ENCODE data around the gene MAT2B.
"Not testable (repeated sequence)": the region's sequence is repeated elsewhere in the genome, so short reads cannot be mapped to it uniquely, and the experiment has no call there.

The MAT2B gene

GRCh38 chr5:163533223-163533622, 27.8 kb downstream of the MAT2B start:
- no peak overlapping the region for H3K4me3 ChIP-seq (ENCODE audit: low read depth, low read length)
- no peak for DNase-seq (ENCODE audit: low read depth)
- TF ChIP-seq CTCF (conservative IDR thresholded peaks at IDR 0.05; ENCODE audit: low read depth, low read length), result no peak

- DNase-seq (ENCODE audit: low read depth), result no peak
- H3K4me3 ChIP-seq (ENCODE audit: low read depth, low read length), result no peak overlapping the region
- TF ChIP-seq CTCF (conservative IDR thresholded peaks at IDR 0.05; ENCODE audit: low read depth, low read length), result no peak
Measured at GRCh38 chr5:163534492-163535094, 29.2 kb downstream of the MAT2B start.

GRCh38 chr5:163535290-163535689, 29.9 kb downstream of the MAT2B start:
- TF ChIP-seq CTCF (conservative IDR thresholded peaks at IDR 0.05; ENCODE audit: low read depth, low read length), result no peak
- no peak overlapping the region for H3K4me3 ChIP-seq (ENCODE audit: low read depth, low read length)
- DNase-seq (ENCODE audit: low read depth), result no peak

- H3K4me3 ChIP-seq (ENCODE audit: low read depth, low read length); DNase-seq (ENCODE audit: low read depth): not testable (repeated sequence)
Measured at GRCh38 chr5:163536442-163536841, 31.0 kb downstream of the MAT2B start.

- no peak for DNase-seq (ENCODE audit: low read depth)
- no peak overlapping the region for H3K4me3 ChIP-seq (ENCODE audit: low read depth, low read length)
- no peak for TF ChIP-seq CTCF (conservative IDR thresholded peaks at IDR 0.05; ENCODE audit: low read depth, low read length)
Measured at GRCh38 chr5:163540696-163541095, 35.3 kb downstream of the MAT2B start.

GRCh38 chr5:163542771-163543170, 37.4 kb downstream of the MAT2B start:
- DNase-seq (ENCODE audit: low read depth), result no peak
- no peak overlapping the region for H3K4me3 ChIP-seq (ENCODE audit: low read depth, low read length)
- TF ChIP-seq CTCF (conservative IDR thresholded peaks at IDR 0.05; ENCODE audit: low read depth, low read length), result no peak

GRCh38 chr5:163544041-163544440, 38.6 kb downstream of the MAT2B start:
- DNase-seq (ENCODE audit: low read depth), result no peak
- no peak for TF ChIP-seq CTCF (conservative IDR thresholded peaks at IDR 0.05; ENCODE audit: low read depth, low read length)
- no peak overlapping the region for H3K4me3 ChIP-seq (ENCODE audit: low read depth, low read length)

Measured in choroid plexus epithelial cell (primary cell).